Stimulated activated CD4-positive, alpha-beta T cell treated with anti-CD3 and anti-CD28 coated beads, Interleukin-2, amount 100 ng/mL, for 24 hours (primary cell): ENCODE measurements around the gene SRR.

ENCODE experiments used
- DNase-seq, 2 donors: peaks; one replicate each; pipeline ENCODE4 v3.0.0-alpha.2; 2020

The SRR gene

GRCh38 chr17:2347805-2348685 is 44.3 kb downstream of the SRR start:
- no peak for DNase-seq

- no peak for DNase-seq
Measured at GRCh38 chr17:2351269-2351668, 47.5 kb downstream of the SRR start.

- DNase-seq = no peak
Measured at GRCh38 chr17:2354311-2354710, 50.6 kb downstream of the SRR start.

GRCh38 chr17:2357237-2357636 is 53.5 kb downstream of the SRR start:
- no peak for DNase-seq

DNA sequence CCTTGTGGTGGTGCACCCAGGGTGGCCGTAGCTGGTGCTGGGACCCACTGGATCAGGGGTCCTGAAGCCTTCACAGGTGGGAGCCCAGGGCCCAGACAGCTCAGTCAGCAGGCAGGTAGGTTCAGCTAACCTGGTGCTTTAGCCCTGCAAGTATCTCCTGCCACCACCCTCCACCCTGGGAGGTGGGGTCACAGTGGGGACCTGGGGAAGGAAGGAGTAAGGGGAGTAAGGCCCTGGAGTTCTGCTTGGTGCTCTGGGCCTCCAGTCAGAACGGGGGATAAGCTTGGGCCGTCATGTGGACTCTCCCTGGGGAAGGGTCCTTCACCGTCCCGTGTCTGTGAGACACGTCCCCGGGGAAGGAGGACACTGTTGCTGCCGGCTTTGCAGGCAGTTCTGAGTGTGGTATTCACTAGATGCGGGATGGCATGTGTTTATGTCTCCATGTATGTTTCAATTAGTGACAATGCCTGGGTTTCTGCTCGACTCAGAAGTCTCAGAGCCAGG is 54.2 kb downstream of the SRR start:
- no peak for DNase-seq

DNA sequence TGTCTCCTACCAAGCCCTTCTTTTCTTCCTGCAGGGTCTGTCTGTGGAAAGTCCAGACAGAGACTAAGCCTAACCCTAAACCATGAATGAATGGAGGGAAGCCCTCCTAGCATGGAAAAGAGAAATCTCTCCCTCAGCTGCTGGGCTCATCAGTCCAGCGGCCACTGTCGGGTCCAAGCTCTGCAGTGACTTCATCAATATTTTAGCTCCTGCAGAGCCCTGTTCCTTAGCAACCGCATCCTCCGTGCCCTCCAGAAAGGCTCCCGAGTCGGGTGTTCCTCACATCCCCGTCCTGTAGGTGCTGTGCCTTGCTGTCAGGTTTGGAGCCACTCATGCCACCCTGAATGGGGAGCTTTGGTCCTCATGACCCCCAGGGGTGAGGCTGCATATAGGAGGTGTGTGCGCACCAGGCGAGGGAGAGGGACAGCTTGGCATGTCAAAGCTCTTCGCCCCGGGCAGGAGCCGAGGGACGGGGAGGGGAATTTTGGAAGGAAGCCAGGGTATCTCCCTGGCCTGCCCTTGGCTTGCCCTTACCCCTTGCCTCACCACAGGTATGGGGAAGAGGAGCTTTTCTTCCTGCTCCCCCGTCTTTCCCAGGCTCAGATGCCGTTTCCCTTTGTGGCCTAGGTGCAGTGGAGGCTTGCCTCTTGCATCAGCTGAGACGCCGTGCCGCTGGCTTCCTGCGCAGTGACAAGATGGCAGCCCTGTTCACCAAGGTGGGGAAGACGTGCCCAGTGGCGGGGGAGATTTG is 57.4 kb downstream of the SRR start:
- DNase-seq = no peak

GRCh38 chr17:2362016-2362415 is 58.3 kb downstream of the SRR start:
- DNase-seq = no peak

- DNase-seq = no peak
Measured at GRCh38 chr17:2362416-2362815, 58.7 kb downstream of the SRR start.

DNA sequence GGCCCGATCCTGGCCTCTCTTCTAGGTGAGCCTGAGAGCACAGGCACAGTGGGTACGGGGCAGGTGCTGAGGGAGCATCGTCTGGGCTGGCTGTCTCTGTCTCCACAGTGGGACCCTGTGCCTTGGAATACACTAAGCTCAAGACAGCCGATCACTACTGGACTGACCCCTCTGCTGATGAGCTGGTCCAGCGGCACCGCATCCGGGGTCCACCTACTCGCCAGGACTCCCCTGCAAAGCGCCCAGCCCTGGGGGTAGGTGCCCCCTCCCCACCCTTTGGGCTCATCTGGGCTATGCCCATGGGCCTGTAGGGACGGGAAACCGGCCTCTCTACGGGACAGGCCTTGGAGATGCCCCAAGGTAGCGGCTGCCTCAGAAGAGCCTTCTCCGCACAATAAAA is 59.1 kb downstream of the SRR start:
- no peak for DNase-seq

DNA sequence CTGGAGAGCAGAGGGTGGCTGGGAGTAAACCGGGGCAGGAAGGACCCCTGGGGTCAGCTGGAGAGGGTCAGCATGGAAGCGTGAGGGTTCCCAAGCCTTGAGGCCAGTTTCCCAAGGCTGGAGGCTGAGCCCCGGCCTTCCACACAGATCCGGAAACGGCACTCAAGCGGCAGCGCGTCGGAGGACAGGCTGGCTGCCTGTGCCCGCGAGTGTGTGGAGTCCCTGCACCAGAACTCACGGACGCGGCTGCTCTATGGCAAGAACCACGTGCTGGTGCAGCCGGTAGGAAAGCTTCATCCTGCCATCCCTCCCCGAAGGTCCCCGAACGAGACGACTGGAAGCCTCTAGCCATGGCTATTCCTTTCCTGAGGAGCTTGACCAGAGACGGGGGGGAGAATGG is 59.6 kb downstream of the SRR start:
- no peak for DNase-seq

GRCh38 chr17:2363851-2364762 is 60.4 kb downstream of the SRR start:
- no peak for DNase-seq

DNA sequence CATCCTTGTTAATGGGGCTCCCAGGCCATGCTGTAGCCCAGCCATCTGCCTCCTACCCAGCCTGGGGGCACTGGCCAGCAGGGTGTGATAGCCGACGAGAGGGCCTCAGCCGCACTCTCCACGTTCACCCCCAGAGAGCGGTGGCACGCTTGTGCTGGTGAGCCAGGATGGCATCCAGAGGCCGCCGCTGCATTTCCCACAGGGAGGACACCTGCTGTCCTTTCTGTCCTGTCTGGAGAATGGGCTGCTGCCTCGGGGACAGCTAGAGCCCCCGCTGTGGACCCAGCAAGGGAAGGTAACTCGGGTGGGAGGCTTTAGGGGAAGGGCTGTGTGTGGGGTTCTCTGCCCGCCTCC is 61.0 kb downstream of the SRR start:
- no peak for DNase-seq

- DNase-seq = no peak
Measured at GRCh38 chr17:2365132-2365531, 61.4 kb downstream of the SRR start.

DNA sequence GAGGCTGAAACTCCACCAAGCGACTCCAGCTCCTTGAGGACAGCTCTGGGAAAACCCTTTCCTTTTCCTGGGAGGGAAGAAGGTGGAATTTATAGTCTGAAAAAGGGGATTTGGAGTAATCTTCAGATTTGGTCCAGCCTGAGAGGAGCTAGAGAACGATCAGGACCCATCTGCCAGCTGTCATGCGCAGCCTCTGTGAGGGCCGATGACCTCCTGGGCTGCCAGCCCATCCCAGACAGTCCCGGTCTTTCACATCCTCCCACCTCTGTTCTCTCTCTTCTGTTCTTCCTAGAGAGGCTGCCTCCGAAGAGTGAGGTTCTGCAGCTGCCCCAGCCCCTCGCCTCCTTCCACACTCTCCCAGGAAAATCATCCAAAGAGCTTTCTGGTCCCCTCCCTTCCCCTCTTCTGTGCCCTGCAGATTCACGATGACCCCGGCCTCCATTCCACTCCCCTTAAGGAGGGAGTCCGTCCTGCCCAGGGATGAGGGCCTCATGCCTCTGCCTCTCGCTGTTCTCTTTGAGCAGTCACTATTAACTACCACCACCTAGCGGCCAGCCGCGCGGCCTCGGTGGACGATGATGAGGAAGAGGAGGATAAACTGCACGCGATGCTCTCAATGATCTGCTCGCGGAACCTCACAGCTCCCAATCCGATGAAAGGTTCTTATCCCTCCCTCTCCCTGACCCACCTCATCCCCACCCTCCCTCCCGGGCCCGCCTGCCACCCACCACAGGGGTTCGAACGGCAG is 63.2 kb downstream of the SRR start:
- DNase-seq = no peak

DNA sequence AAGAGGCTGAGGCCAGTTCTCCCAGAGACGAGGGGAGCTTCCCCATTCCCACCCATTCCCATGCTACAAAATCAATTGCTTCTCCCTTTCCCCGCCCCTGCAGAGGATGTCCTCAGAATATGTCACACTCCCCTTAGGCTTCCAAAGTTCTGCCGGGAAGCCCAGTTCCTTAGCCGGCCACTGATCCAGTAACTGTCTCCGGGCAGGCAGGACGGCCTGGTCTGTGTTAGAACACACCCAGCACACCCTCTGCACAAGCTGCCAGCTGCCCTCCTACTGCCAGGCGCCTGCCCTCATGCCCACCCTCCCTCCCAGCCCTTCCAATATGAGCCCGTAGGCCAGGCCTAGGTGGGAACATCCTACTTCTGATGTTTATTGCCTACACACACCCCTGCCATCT is 64.6 kb downstream of the SRR start:
- DNase-seq = no peak

DNA sequence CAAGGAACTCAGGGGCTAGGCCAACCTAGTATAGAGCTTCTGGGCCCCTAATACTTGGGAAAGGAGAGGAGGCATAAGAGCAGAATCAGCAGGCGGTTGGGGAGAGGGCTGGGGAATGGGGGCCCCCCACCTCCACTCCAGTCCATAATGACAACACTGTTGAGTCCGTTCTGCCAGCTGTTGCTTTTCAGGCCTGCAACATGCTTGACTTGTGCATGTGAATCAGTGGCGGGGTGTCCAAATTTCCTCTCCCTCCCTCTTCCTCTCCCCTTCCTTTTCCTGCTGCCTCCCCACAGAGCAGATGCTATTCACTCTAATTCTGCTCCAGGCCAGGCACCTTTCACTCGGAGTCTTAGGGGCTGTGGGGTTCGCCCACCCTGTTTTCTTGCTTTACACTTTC is 65.3 kb downstream of the SRR start:
- DNase-seq = no peak

GRCh38 chr17:2369551-2370210 is 65.9 kb downstream of the SRR start:
- no peak for DNase-seq

DNA sequence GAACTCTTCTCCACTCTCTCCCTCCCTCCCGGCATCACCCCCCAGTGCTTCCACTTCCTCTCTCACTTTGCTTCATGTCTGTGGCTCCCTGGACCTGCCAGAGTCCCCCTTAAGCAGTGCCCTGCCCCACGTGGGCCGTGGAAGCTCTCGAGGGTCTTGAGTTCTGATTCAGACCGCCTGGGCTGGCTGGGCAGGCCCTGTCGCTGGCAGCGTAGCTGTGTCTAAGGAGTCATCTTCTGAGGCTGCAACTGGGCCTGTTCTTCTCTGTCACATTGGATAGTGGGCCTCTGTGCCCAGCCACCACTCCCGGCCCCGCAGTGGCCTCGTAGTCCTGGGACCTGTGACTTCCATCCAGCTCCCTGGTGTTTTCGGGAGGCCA is 66.5 kb downstream of the SRR start:
- DNase-seq = no peak

GRCh38 chr17:2371183-2372130 is 67.7 kb downstream of the SRR start:
- DNase-seq = no peak

DNA sequence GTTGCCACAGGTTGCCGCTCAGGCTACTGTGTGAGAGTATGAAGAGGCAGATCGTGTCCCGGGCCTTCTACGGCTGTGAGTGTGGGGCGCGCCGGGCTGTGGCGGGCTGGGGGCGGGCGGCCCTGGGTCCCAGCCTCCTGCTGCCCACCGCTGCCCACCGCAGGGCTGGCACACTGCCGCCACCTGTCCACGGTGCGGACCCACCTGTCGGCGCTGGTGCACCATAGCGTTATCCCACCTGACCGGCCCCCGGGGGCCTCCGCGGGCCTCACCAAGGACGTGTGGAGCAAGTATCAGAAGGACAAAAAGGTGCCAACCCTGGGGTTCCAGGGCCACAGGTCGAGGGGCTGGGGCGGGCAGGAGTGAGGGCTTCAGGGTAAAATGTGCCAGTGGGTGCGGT is 68.4 kb downstream of the SRR start:
- DNase-seq = no peak

GRCh38 chr17:2372681-2373080 is 68.9 kb downstream of the SRR start:
- DNase-seq = no peak
